Measurements from ENCODE around the gene MSH5. TPM values are rescaled to one million over a fixed set of nuclear protein-coding genes. Genes with fewer than 3 reads are reported as not detected.

Gene MSH5
- total RNA-seq, 1 experiment from 2014 or later, result 90.4 TPM

DNA sequence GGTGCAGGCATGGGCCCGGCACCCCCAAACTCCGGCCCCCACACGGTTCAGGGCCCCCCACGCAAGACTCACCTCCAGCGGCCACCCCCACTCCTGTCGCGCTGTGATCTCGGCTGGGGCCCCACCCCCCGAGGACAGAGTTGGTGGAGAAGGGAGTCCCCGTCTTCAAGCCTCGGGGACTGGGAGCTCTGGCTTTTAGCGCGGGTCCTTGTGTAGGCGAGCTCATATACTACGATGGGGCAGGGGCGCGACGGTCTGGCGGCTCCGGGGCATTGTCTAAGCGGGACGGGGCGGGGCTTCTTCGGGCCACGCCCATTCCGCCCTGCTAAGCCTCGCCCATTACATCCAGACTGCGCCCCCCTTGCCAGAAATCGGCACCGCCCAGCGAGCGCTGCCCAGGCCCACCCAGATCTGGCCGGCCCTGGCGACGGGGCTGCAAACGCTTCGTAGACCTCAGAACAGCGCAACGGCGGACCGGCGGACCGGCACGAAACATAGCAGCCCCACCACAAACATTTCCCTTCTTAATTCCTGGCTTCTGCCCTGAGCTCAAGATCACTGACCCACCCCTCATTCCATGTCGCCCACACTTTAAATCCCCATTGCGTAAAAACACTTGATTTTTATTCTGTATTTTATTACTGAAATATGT lies 9.7 kb upstream of the MSH5 start:
- CTCF ChIA-PET, result interaction anchor here (0.6 to 2.3 kb wide), 5 partner anchors 8 to 132 kb away, joined by 3 to 13 read pairs (median 4); partner anchors contain the start of gene NEU1
- H3K9ac ChIP-seq (ENCODE audit: low read length), result peak overlapping the region; percentile 72

More for the DNA sequence above, 9.7 kb upstream of the MSH5 start:
- peak overlapping the region; percentile 90 for H3K27ac ChIP-seq (ENCODE audit: low read depth, low read length)
- H3K4me3 ChIP-seq (replicated peaks in 1 of 2; ENCODE audit: low read depth in 1 of 2, low read length in 2 of 2), result peak overlapping the region; percentile 70 to 72
- peaks cover 28 to 31% of the 10 kb centered on the region in 2 experiments for H3K36me3 ChIP-seq (ENCODE audit: control insufficient read depth in 1 of 2, insufficient read depth in 2 of 2, low read length in 2 of 2)
- ATAC-seq (peak; percentile 79), DNase-seq (ENCODE audit: low read depth, low spot score) (peak; percentile 56)
- H3K4me2 ChIP-seq (ENCODE audit: low read length), result peak overlapping the region; percentile 98
- no TSS peak for BruUV-seq (replicated peaks)
- no peaks in the 10 kb centered on the region for H3K9me2 ChIP-seq (ENCODE audit: insufficient read depth)
- H3K79me2 ChIP-seq (ENCODE audit: insufficient read depth, low read length), result peaks cover 30% of the 10 kb centered on the region
- peaks cover 12 to 39% of the 10 kb centered on the region in 2 experiments for H3K4me1 ChIP-seq (ENCODE audit: control insufficient read depth in 1 of 2, insufficient read depth in 2 of 2, low read length in 2 of 2)
- ChIA-PET POLR2A (interaction anchor here (1.4 to 2.2 kb wide), 4 partner anchors 9 to 97 kb away, joined by 5 to 12 read pairs (median 9); partner anchors contain the start of genes ABHD16A, HSPA1B and MSH5), RAD21 (ENCODE audit: low non-redundant PET in 1 of 2, low total read pairs in 2 of 2, uncharacterized antibody in 2 of 2, unreplicated experiment in 2 of 2) (interaction anchor here in 1 of 2 experiments (0.6 to 0.7 kb wide), 2 partner anchors 19 to 27 kb away, joined by 3 read pairs; partner anchors contain the start of gene ABHD16A)
- TF ChIP-seq POLR2AphosphoS5 (IDR thresholded peaks at IDR 0.05; ENCODE audit: low read depth, low read length), result peak; percentile 89
- TF ChIP-seq, protein P1, sequence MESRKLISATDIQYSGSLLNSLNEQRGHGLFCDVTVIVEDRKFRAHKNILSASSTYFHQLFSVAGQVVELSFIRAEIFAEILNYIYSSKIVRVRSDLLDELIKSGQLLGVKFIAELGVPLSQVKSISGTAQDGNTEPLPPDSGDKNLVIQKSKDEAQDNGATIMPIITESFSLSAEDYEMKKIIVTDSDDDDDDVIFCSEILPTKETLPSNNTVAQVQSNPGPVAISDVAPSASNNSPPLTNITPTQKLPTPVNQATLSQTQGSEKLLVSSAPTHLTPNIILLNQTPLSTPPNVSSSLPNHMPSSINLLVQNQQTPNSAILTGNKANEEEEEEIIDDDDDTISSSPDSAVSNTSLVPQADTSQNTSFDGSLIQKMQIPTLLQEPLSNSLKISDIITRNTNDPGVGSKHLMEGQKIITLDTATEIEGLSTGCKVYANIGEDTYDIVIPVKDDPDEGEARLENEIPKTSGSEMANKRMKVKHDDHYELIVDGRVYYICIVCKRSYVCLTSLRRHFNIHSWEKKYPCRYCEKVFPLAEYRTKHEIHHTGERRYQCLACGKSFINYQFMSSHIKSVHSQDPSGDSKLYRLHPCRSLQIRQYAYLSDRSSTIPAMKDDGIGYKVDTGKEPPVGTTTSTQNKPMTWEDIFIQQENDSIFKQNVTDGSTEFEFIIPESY (IDR thresholded peaks at IDR 0.05; ENCODE audit: extremely low read depth, insufficient replicate concordance, low read length), result no peak
- H3K9me3 ChIP-seq (ENCODE audit: control insufficient read depth in 1 of 2, insufficient read depth in 1 of 2, low read depth in 1 of 2, low read length in 2 of 2), result no peaks in the 10 kb centered on the region
- intact Hi-C loops (cut with micrococcal nuclease), result loop anchor here (2.0 kb wide), 1 partner anchor 49 kb away; the partner anchor contains the start of gene LY6G5C
- H4K20me1 ChIP-seq (ENCODE audit: insufficient read depth), result no peaks in the 10 kb centered on the region; the same call in 1 of the 2 replicates
- H2AFZ ChIP-seq (ENCODE audit: low read depth, low read length, poor library complexity, severe bottlenecking), result no peak overlapping the region
- H3K27me3 ChIP-seq (ENCODE audit: insufficient read depth, low read length), result no peaks in the 10 kb centered on the region

Data from HCT116 (cell line).